ENCODE measurements around the gene DNMBP. TPM values are rescaled to one million over a fixed set of nuclear protein-coding genes. Genes with fewer than 3 reads are reported as not detected.

Gene DNMBP
- total RNA-seq, 3 donors from 2014 or later = 37.1 to 60.0 (median 48.3) TPM

- intact Hi-C loops (cut with DNase I, micrococcal nuclease) = no loop called here
- DNase-seq = no peak
- ATAC-seq = no peak
- H3K36me3 ChIP-seq (ENCODE audit: low read depth) = no peaks in the 10 kb centered on the region
- no peaks in the 10 kb centered on the region for H3K9me3 ChIP-seq
- H3K4me1 ChIP-seq (ENCODE audit: low read depth) = peaks cover 5% of the 10 kb centered on the region
- no peak overlapping the region for H3K4me3 ChIP-seq
- no peak for TF ChIP-seq CTCF (IDR thresholded peaks at IDR 0.05)
These were observed 10.9 kb downstream of the DNMBP start for GRCh38 chr10:99998889-99999288.

GRCh38 chr10:99996671-99997648, 12.8 kb downstream of the DNMBP start:
- H3K36me3 ChIP-seq (ENCODE audit: low read depth) = no peaks in the 10 kb centered on the region
- peaks cover 5% of the 10 kb centered on the region for H3K4me1 ChIP-seq (ENCODE audit: low read depth)
- intact Hi-C loops (cut with DNase I, micrococcal nuclease) = no loop called here
- peak in 1 of 3 donors; percentile 50 for DNase-seq
- H3K4me3 ChIP-seq = no peak overlapping the region
- no peaks in the 10 kb centered on the region for H3K9me3 ChIP-seq
- no peak for TF ChIP-seq CTCF (IDR thresholded peaks at IDR 0.05)
- no peak for ATAC-seq

- Histone ChIP-seq H3K36me3 (ENCODE audit: low read depth) (no peaks in the 10 kb centered on the region), H3K9me3 (no peaks in the 10 kb centered on the region), H3K4me1 (ENCODE audit: low read depth) (peaks cover 5% of the 10 kb centered on the region), H3K4me3 (no peak overlapping the region)
- TF ChIP-seq CTCF (IDR thresholded peaks at IDR 0.05) = no peak
- peak; percentile 74 for ATAC-seq
- peak in 1 of 3 donors; percentile 28 for DNase-seq
- intact Hi-C loops (cut with DNase I, micrococcal nuclease) = no loop called here
These were observed 14.0 kb downstream of the DNMBP start for GRCh38 chr10:99995713-99996112.

- Histone ChIP-seq H3K4me1 (ENCODE audit: low read depth) (peaks cover 5% of the 10 kb centered on the region), H3K36me3 (ENCODE audit: low read depth) (no peaks in the 10 kb centered on the region), H3K4me3 (no peak overlapping the region), H3K9me3 (no peaks in the 10 kb centered on the region)
- intact Hi-C loops (cut with DNase I, micrococcal nuclease) = no loop called here
- DNase-seq (no peak), ATAC-seq (no peak)
- TF ChIP-seq CTCF (IDR thresholded peaks at IDR 0.05) = no peak
These were observed 14.5 kb downstream of the DNMBP start for GRCh38 chr10:99995269-99995668.

GRCh38 chr10:99994801-99995200, 14.9 kb downstream of the DNMBP start:
- ATAC-seq (no peak), DNase-seq (no peak)
- Histone ChIP-seq H3K9me3 (no peaks in the 10 kb centered on the region), H3K4me3 (no peak overlapping the region), H3K36me3 (ENCODE audit: low read depth) (no peaks in the 10 kb centered on the region), H3K4me1 (ENCODE audit: low read depth) (peaks cover 5% of the 10 kb centered on the region)
- no peak for TF ChIP-seq CTCF (IDR thresholded peaks at IDR 0.05)
- intact Hi-C loops (cut with DNase I, micrococcal nuclease) = no loop called here
